KMS-11 (cell line): ENCODE measurements around the gene SLC1A2.

ENCODE experiments used
- H2AFZ ChIP-seq: fragments of 200-600 bp; sonication (generic); 2 replicates; pipeline ENCODE4 v1.6.1; 2016; ENCODE audit warnings: antibody characterized with exemption, mixed run types, low read depth
- H3K27ac ChIP-seq: fragments of 200-600 bp; sonication (generic); 2 replicates; pipeline ENCODE4 v1.6.1; 2016; ENCODE audit warnings: mild to moderate bottlenecking, mixed run types
- H3K27me3 ChIP-seq: fragments of 200-600 bp; sonication (generic); 2 replicates; pipeline ENCODE4 v1.6.1; 2017; ENCODE audit warnings: mild to moderate bottlenecking, low read depth, mixed run types, moderate library complexity; ENCODE audit not compliant: insufficient read depth
- H3K36me3 ChIP-seq: fragments of 200-600 bp; sonication (generic); 2 replicates; pipeline ENCODE4 v1.6.1; 2017; ENCODE audit warnings: mild to moderate bottlenecking, mixed run types; ENCODE audit not compliant: insufficient read depth
- H3K4me1 ChIP-seq: fragments of 200-600 bp; sonication (generic); 2 replicates; pipeline ENCODE4 v1.6.1; 2016; ENCODE audit warnings: mild to moderate bottlenecking, low read depth, mixed run types; ENCODE audit not compliant: poor library complexity, severe bottlenecking
- H3K4me2 ChIP-seq: fragments of 200-600 bp; sonication (generic); 2 replicates; pipeline ENCODE4 v1.7.0; 2016; ENCODE audit warnings: mild to moderate bottlenecking, mixed run types
- H3K4me3 ChIP-seq: fragments of 200-600 bp; sonication (generic); IDR thresholded peaks from 2 replicates; pipeline ENCODE4 v1.6.1; 2017; ENCODE audit warnings: low read depth, low read length, mixed read lengths; ENCODE audit not compliant: insufficient read depth
- H3K79me2 ChIP-seq: fragments of 200-600 bp; sonication (generic); 2 replicates; pipeline ENCODE4 v1.6.1; 2016; ENCODE audit warnings: low read depth, mixed run types; ENCODE audit not compliant: insufficient read depth
- H3K9ac ChIP-seq: fragments of 200-600 bp; sonication (generic); 2 replicates; pipeline ENCODE4 v1.6.1; 2016; ENCODE audit warnings: mild to moderate bottlenecking, mixed run types
- H4K20me1 ChIP-seq: fragments of 200-600 bp; sonication (generic); 2 replicates; pipeline ENCODE4 v1.6.1; 2016; ENCODE audit warnings: mild to moderate bottlenecking, mixed run types; ENCODE audit not compliant: insufficient read depth
- TF ChIP-seq, protein P1 (sequence below): fragments of 200-600 bp; sonication (generic); conservative IDR thresholded peaks from 2 replicates; pipeline ENCODE4 v1.6.1; 2017; ENCODE audit warnings: low read depth, mild to moderate bottlenecking, antibody characterized with exemption, low read length, moderate library complexity, mixed read lengths

SLC1A2 gene

DNA sequence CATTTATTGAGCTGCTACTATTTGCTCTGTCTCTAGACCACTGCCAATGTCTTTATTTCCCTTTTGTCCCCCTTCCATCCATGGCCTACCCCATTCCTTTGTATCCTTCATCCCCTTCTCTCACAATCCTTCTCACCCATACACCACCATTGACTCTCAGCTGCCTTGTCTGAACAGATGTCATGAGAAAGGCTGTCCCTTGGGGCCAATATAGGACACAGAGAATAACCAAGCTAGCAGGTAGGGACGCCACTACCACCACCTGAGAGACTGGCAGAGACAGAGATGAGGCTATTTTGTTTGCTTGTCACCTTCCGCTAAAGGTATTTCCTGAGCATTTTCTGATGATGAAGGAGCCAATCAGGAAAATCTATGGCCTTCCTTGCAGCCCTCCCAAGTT, 141.5 kb downstream of the SLC1A2 start:
- no peak overlapping the region for H3K27ac ChIP-seq
- no peaks in the 10 kb centered on the region for H4K20me1 ChIP-seq
- no peak overlapping the region for H3K4me2 ChIP-seq
- TF ChIP-seq, protein P1, sequence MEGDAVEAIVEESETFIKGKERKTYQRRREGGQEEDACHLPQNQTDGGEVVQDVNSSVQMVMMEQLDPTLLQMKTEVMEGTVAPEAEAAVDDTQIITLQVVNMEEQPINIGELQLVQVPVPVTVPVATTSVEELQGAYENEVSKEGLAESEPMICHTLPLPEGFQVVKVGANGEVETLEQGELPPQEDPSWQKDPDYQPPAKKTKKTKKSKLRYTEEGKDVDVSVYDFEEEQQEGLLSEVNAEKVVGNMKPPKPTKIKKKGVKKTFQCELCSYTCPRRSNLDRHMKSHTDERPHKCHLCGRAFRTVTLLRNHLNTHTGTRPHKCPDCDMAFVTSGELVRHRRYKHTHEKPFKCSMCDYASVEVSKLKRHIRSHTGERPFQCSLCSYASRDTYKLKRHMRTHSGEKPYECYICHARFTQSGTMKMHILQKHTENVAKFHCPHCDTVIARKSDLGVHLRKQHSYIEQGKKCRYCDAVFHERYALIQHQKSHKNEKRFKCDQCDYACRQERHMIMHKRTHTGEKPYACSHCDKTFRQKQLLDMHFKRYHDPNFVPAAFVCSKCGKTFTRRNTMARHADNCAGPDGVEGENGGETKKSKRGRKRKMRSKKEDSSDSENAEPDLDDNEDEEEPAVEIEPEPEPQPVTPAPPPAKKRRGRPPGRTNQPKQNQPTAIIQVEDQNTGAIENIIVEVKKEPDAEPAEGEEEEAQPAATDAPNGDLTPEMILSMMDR = no peak
- H3K9ac ChIP-seq = no peak overlapping the region
- H3K27me3 ChIP-seq = no peaks in the 10 kb centered on the region
- H3K36me3 ChIP-seq = no peaks in the 10 kb centered on the region
- no peaks in the 10 kb centered on the region for H3K79me2 ChIP-seq
- no peak overlapping the region for H3K4me3 ChIP-seq
- H2AFZ ChIP-seq = no peak overlapping the region
- peaks cover 2% of the 10 kb centered on the region for H3K4me1 ChIP-seq

DNA sequence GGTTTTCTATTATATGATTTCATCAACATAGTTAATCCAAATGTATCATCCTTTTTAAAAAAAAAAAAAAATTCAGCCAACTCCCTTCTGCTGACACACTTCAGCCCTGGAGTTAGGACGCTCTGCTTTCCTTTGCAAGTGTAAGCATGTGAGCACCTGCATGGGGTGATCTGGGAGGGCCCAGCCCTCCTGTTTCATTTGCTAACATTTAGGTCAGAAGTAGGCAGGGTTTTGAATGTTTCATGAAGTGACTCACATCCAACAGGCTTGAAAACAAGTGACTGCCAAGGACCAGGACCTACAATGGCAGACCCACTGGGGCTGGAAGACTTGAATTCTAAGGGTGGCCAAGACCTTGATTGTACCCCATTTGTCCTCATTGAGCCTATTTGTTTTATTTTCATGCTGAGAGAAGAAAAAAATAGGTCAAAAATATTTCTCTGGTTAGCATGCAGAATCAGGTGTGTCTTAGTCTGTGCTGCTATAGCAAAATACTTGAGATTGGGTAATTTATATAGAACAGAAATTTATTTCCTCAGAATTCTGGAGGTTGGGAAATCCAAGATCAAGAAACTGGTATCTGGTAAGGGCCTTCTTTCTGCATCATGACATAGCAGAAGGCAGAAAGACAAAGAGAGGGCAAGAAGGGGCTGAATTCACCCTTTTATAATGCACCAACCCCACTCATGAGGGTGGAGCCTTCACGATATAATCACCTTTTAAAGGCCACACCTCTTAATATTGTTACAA, 142.8 kb downstream of the SLC1A2 start:
- Histone ChIP-seq H3K4me3 (no peak overlapping the region), H2AFZ (no peak overlapping the region), H3K27me3 (no peaks in the 10 kb centered on the region), H4K20me1 (no peaks in the 10 kb centered on the region), H3K27ac (no peak overlapping the region), H3K9ac (no peak overlapping the region), H3K79me2 (no peaks in the 10 kb centered on the region), H3K36me3 (no peaks in the 10 kb centered on the region), H3K4me2 (no peak overlapping the region), H3K4me1 (peaks cover 14% of the 10 kb centered on the region)
- TF ChIP-seq, protein P1 = no peak

DNA sequence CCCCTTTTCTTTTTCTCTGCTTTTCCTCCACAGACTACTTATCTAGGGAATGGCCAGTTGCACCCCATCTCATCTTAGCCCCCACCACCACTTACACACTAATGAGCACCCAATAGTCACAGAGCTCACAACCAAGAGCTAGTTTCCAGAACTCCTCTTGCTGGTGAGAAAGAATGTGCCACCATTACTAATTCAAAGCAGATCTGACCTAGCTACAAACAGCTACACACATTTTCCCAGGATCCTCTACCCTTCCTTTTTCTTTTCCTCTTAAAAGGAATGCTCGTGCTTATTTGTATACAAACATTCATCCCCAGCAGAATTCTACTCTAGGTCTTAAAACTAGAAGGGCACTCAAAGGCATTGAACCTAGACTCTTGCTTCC, 143.6 kb downstream of the SLC1A2 start:
- TF ChIP-seq, protein P1 = no peak
- H2AFZ ChIP-seq = no peak overlapping the region
- H4K20me1 ChIP-seq = no peaks in the 10 kb centered on the region
- H3K36me3 ChIP-seq = no peaks in the 10 kb centered on the region
- H3K4me1 ChIP-seq = peaks cover 14% of the 10 kb centered on the region
- no peak overlapping the region for H3K4me3 ChIP-seq
- H3K4me2 ChIP-seq = no peak overlapping the region
- H3K9ac ChIP-seq = no peak overlapping the region
- H3K27ac ChIP-seq = no peak overlapping the region
- no peaks in the 10 kb centered on the region for H3K79me2 ChIP-seq
- no peaks in the 10 kb centered on the region for H3K27me3 ChIP-seq

DNA sequence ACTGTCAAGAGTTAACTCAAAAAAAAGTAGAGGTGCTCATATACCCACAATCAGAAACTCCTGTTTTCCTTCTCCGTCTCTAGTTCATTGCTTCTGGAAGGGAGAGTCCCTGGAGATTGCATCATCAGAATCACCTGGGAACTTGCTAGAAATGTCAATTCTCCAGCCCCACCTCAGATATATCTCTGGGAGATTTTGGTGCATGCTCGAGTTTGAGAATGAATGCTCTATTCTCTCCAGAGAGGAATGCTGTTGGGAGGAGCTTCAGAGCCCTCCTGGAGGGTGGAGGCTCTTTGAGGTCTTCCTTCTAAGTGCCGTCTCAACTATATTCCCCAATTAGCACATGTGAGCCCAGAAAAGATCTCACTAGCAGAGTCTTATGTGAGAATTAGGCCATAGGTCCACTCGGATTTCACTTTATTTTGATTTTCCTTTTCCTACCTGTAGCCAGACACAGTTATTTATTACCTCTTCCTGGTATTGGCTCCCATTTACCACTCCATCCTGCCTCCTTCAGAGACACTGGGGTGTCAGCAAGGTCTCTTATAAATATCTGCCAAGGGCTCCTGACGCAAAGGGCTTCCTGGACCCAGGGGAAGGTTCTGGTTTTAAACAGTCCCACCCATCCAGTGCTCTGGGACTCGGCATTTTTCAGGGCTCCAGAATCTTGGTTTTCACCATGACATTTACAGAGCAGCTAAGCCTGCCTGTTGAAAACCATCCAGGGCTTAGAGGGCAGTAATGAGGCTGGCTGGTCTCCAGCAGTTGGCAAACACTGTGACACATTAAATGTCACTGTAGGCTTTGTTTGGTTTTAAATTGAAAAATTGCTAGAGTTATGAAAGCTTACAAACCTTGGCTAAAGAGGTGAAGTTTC, 144.2 kb downstream of the SLC1A2 start:
- TF ChIP-seq, protein P1 = no peak
- Histone ChIP-seq H3K4me2 (no peak overlapping the region), H3K27me3 (no peaks in the 10 kb centered on the region), H2AFZ (no peak overlapping the region), H4K20me1 (no peaks in the 10 kb centered on the region), H3K9ac (no peak overlapping the region), H3K4me3 (no peak overlapping the region), H3K27ac (no peak overlapping the region), H3K4me1 (peaks cover 14% of the 10 kb centered on the region), H3K36me3 (no peaks in the 10 kb centered on the region), H3K79me2 (no peaks in the 10 kb centered on the region)
